GM19328 (cell line): ENCODE measurements around the gene MRM1.
"Not testable (repeated sequence)": the region's sequence is repeated elsewhere in the genome, so short reads cannot be mapped to it uniquely, and the experiment has no call there.

Experiments
- ATAC-seq: cut with Tn5 transposase; IDR thresholded peaks from one replicate; pipeline ENCODE4 v1.9.1; 2021; ENCODE audit warnings: mild to moderate bottlenecking, moderate library complexity; ENCODE audit not compliant: unreplicated experiment

The MRM1 gene

GRCh38 chr17:36600465-36600864 lies 918 bp upstream of the MRM1 start:
- ATAC-seq, result no peak

- ATAC-seq, result no peak
Measured at GRCh38 chr17:36600936-36601302, 464 bp upstream of the MRM1 start.

GRCh38 chr17:36602030-36602748 lies 806 bp downstream of the MRM1 start:
- ATAC-seq, result no peak

- no peak for ATAC-seq
Measured at GRCh38 chr17:36602924-36603384, 1.6 kb downstream of the MRM1 start.

GRCh38 chr17:36605028-36605427 lies 3.6 kb downstream of the MRM1 start:
- not testable (repeated sequence) for ATAC-seq

- no peak for ATAC-seq
Measured at GRCh38 chr17:36608280-36608679, 6.9 kb downstream of the MRM1 start.

- no peak for ATAC-seq
Measured at GRCh38 chr17:36608794-36609497, 7.6 kb downstream of the MRM1 start.

- ATAC-seq, result no peak
Measured at GRCh38 chr17:36609498-36609862, 8.1 kb downstream of the MRM1 start.

GRCh38 chr17:36610474-36610873 lies 9.1 kb downstream of the MRM1 start:
- ATAC-seq, result no peak

GRCh38 chr17:36611345-36612072 lies 10.1 kb downstream of the MRM1 start:
- no peak for ATAC-seq

GRCh38 chr17:36612323-36612722 lies 10.9 kb downstream of the MRM1 start:
- ATAC-seq, result no peak

- ATAC-seq, result no peak
Measured at GRCh38 chr17:36613155-36613554, 11.8 kb downstream of the MRM1 start.

GRCh38 chr17:36614081-36614480 lies 12.7 kb downstream of the MRM1 start:
- no peak for ATAC-seq

- no peak for ATAC-seq
Measured at GRCh38 chr17:36614933-36615332, 13.6 kb downstream of the MRM1 start.

- ATAC-seq, result no peak
Measured at GRCh38 chr17:36616061-36617029, 15.0 kb downstream of the MRM1 start.

GRCh38 chr17:36617773-36618172 lies 16.4 kb downstream of the MRM1 start:
- no peak for ATAC-seq

GRCh38 chr17:36623281-36623680 lies 21.9 kb downstream of the MRM1 start:
- ATAC-seq, result no peak

- ATAC-seq, result no peak
Measured at GRCh38 chr17:36625188-36625587, 23.8 kb downstream of the MRM1 start.

- ATAC-seq, result no peak
Measured at GRCh38 chr17:36627101-36627500, 25.7 kb downstream of the MRM1 start.

GRCh38 chr17:36628576-36628975 lies 27.2 kb downstream of the MRM1 start:
- ATAC-seq, result no peak
